Bronchial epithelial cell (primary cell): ENCODE results near the gene MAP2K6. TPM values are rescaled to one million over a fixed set of nuclear protein-coding genes. Genes with fewer than 3 reads are reported as not detected.
A peak's percentile ranks its signal among the peaks of the same experiment; 100 is the strongest.

Source experiments
- DNase-seq: peaks from one replicate; pipeline ENCODE4 v3.0.0-alpha.2; 2010; ENCODE audit warnings: low read depth
- FAIRE-seq: peaks from 2 replicates; lab custom pipeline; 2011; peaks lifted over from hg19 to GRCh38; lab: Jason Lieb, UNC
- H3K27me3 ChIP-seq: 2 replicates; pipeline ENCODE4 v1.5.1; 2011; ENCODE audit warnings: low read length; ENCODE audit not compliant: control insufficient read depth, insufficient read depth
- H3K36me3 ChIP-seq: 2 replicates; pipeline ENCODE4 v1.5.1; 2011; ENCODE audit warnings: low read length; ENCODE audit not compliant: control insufficient read depth, insufficient read depth
- H3K4me3 ChIP-seq: 2 replicates; pipeline ENCODE4 v1.5.1; 2011; ENCODE audit warnings: mild to moderate bottlenecking, low read depth, low read length, control low read depth
- total RNA-seq: library from RNA; depleted of rRNA; stranded (reverse); fragments of >200 nt; gene quantifications from 2 replicates; pipeline ENCODE4 v1.2.1, GENCODE V29; 2014
- TF ChIP-seq, protein P1 (sequence below): IDR thresholded peaks from 2 replicates; pipeline ENCODE4 v1.5.1; 2011; ENCODE audit warnings: mild to moderate bottlenecking, moderate library complexity, low read length, control low read depth, inconsistent platforms; ENCODE audit not compliant: insufficient read depth, severe bottlenecking

The MAP2K6 gene
- total RNA-seq, 1 donor from 2014 or later: 0.26 TPM

GRCh38 chr17:69417545-69418483, 3.3 kb downstream of the MAP2K6 start:
- TF ChIP-seq, protein P1, sequence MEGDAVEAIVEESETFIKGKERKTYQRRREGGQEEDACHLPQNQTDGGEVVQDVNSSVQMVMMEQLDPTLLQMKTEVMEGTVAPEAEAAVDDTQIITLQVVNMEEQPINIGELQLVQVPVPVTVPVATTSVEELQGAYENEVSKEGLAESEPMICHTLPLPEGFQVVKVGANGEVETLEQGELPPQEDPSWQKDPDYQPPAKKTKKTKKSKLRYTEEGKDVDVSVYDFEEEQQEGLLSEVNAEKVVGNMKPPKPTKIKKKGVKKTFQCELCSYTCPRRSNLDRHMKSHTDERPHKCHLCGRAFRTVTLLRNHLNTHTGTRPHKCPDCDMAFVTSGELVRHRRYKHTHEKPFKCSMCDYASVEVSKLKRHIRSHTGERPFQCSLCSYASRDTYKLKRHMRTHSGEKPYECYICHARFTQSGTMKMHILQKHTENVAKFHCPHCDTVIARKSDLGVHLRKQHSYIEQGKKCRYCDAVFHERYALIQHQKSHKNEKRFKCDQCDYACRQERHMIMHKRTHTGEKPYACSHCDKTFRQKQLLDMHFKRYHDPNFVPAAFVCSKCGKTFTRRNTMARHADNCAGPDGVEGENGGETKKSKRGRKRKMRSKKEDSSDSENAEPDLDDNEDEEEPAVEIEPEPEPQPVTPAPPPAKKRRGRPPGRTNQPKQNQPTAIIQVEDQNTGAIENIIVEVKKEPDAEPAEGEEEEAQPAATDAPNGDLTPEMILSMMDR: no peak
- H3K4me3 ChIP-seq: no peak overlapping the region
- DNase-seq (no peak), FAIRE-seq (no peak)
- no peaks in the 10 kb centered on the region for H3K36me3 ChIP-seq
- H3K27me3 ChIP-seq: no peaks in the 10 kb centered on the region

DNA sequence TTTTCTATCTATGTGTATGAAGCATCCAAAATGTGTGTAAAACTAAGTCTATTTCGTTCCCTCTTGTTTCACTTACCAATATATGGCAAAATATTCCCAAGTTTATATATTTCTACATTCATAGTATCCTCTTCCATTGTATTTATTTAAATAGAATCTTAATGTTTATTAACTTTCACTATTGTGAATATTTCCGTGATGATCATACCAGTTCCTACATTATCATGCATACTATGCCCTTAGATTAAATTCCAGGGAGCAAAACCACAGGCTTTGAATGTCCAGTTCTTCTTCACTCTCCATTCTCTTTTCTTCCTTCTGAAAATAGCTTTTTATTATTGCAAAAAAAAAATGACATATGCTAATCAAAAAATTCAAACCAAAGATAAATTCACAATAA, 4.0 kb downstream of the MAP2K6 start:
- no peaks in the 10 kb centered on the region for H3K27me3 ChIP-seq
- TF ChIP-seq, protein P1: no peak
- no peak overlapping the region for H3K4me3 ChIP-seq
- FAIRE-seq: no peak
- DNase-seq: no peak
- no peaks in the 10 kb centered on the region for H3K36me3 ChIP-seq

DNA sequence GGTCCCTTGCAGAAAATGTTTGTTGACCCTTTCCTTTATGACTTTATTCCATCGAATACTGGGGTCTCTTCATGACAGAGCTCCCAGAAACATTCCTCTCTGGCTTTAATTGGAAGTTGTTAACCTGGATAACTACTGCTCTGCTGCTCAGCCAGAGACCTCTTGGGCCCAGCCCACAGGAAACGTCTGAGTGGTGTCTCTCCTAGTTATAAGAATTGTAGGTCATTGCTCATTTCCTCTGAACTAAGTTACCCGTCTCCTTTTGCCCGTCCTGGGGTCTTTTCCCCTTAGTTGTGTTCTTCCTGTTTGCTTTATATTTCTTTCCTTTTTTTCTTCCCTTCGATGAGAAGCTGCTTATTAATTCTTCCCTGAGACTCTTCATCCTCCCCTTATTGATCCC, 9.0 kb downstream of the MAP2K6 start:
- no peaks in the 10 kb centered on the region for H3K27me3 ChIP-seq
- H3K4me3 ChIP-seq: no peak overlapping the region
- DNase-seq: no peak
- no peak for FAIRE-seq
- H3K36me3 ChIP-seq: no peaks in the 10 kb centered on the region
- TF ChIP-seq, protein P1: no peak

- no peaks in the 10 kb centered on the region for H3K27me3 ChIP-seq
- no peak for FAIRE-seq
These were observed 10.0 kb downstream of the MAP2K6 start for GRCh38 chr17:69424287-69425041.

GRCh38 chr17:69425978-69426377, 11.5 kb downstream of the MAP2K6 start:
- H3K36me3 ChIP-seq: no peaks in the 10 kb centered on the region
- FAIRE-seq (no peak), DNase-seq (no peak)
- H3K4me3 ChIP-seq: no peak overlapping the region
- TF ChIP-seq, protein P1: no peak
- no peaks in the 10 kb centered on the region for H3K27me3 ChIP-seq

More at GRCh38 chr17:69424287-69425041, 10.0 kb downstream of the MAP2K6 start:
- TF ChIP-seq, protein P1: no peak
- DNase-seq: peak; percentile 53
- H3K4me3 ChIP-seq: no peak overlapping the region
- no peaks in the 10 kb centered on the region for H3K36me3 ChIP-seq
